Sigmoid colon (tissue), 4 donors: ENCODE results near the gene MPHOSPH8.

ENCODE experiments used
- EP300 ChIP-seq, 4 donors: sonication (generic); formaldehyde crosslinking; IDR thresholded peaks; one replicate each; pipeline ENCODE4 v1.6.1; 2017; ENCODE audit warnings: antibody characterized with exemption in 4 of 4
- POLR2A ChIP-seq, 2 donors: fragments of 450-650 bp; IDR thresholded peaks; one replicate each; pipeline ENCODE4 v1.6.1; 2016; ENCODE audit warnings: antibody characterized with exemption in 2 of 2, mild to moderate bottlenecking in 2 of 2, moderate library complexity in 2 of 2
- POLR2AphosphoS5 ChIP-seq, 4 donors: sonication (generic); formaldehyde crosslinking; IDR thresholded peaks; one replicate each; pipeline ENCODE4 v1.6.1; 2017; ENCODE audit warnings: antibody characterized with exemption in 4 of 4
- TF ChIP-seq, protein P1 (sequence below), 4 experiments: fragments of 450-650 bp in 3 of 4; fragments of 200-600 bp in 1 of 4; IDR thresholded peaks; one replicate each; pipeline ENCODE4 v1.5.1; 2016 to 2019; ENCODE audit warnings: antibody characterized with exemption in 4 of 4, mild to moderate bottlenecking in 3 of 4, moderate library complexity in 2 of 4

- TF ChIP-seq, protein P1, sequence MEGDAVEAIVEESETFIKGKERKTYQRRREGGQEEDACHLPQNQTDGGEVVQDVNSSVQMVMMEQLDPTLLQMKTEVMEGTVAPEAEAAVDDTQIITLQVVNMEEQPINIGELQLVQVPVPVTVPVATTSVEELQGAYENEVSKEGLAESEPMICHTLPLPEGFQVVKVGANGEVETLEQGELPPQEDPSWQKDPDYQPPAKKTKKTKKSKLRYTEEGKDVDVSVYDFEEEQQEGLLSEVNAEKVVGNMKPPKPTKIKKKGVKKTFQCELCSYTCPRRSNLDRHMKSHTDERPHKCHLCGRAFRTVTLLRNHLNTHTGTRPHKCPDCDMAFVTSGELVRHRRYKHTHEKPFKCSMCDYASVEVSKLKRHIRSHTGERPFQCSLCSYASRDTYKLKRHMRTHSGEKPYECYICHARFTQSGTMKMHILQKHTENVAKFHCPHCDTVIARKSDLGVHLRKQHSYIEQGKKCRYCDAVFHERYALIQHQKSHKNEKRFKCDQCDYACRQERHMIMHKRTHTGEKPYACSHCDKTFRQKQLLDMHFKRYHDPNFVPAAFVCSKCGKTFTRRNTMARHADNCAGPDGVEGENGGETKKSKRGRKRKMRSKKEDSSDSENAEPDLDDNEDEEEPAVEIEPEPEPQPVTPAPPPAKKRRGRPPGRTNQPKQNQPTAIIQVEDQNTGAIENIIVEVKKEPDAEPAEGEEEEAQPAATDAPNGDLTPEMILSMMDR (IDR thresholded peaks at IDR 0.05): no peak
- TF ChIP-seq POLR2A (IDR thresholded peaks at IDR 0.05): no peak
- TF ChIP-seq EP300 (IDR thresholded peaks at IDR 0.05): no peak
- TF ChIP-seq POLR2AphosphoS5 (IDR thresholded peaks at IDR 0.05): no peak
Observed at GRCh38 chr13:19643652-19644051, 10.2 kb downstream of the MPHOSPH8 start.
